ENCODE measurements around the gene MTURN.
"Not testable (repeated sequence)": the region's sequence is repeated elsewhere in the genome, so short reads cannot be mapped to it uniquely, and the experiment has no call there.

The MTURN gene

GRCh38 chr7:30134611-30135300, at the start of gene MTURN:
MTURN (plus strand) TSS chr7:30134986; CDS start chr7:30135137, 151 bp downstream.
- in situ Hi-C loops (cut with HindIII; ENCODE audit: low sequenced_read_pairs), result no loop called here

- in situ Hi-C loops (cut with HindIII; ENCODE audit: low sequenced_read_pairs), result no loop called here
These were observed 48.3 kb upstream of the MTURN start for GRCh38 chr7:30086529-30086928.

GRCh38 chr7:30087371-30087770, 47.4 kb upstream of the MTURN start:
- in situ Hi-C loops (cut with HindIII; ENCODE audit: low sequenced_read_pairs), result no loop called here

GRCh38 chr7:30088362-30088761, 46.4 kb upstream of the MTURN start:
- in situ Hi-C loops (cut with HindIII; ENCODE audit: low sequenced_read_pairs), result no loop called here

GRCh38 chr7:30090111-30090510, 44.7 kb upstream of the MTURN start:
- in situ Hi-C loops (cut with HindIII; ENCODE audit: low sequenced_read_pairs), result no loop called here

- in situ Hi-C loops (cut with HindIII; ENCODE audit: low sequenced_read_pairs), result no loop called here
These were observed 43.3 kb upstream of the MTURN start for GRCh38 chr7:30091491-30091912.

GRCh38 chr7:30091987-30092386, 42.8 kb upstream of the MTURN start:
- in situ Hi-C loops (cut with HindIII; ENCODE audit: low sequenced_read_pairs), result no loop called here

GRCh38 chr7:30093420-30093952, 41.3 kb upstream of the MTURN start:
- in situ Hi-C loops (cut with HindIII; ENCODE audit: low sequenced_read_pairs), result no loop called here

GRCh38 chr7:30098599-30098998, 36.2 kb upstream of the MTURN start:
- in situ Hi-C loops (cut with HindIII; ENCODE audit: low sequenced_read_pairs), result not testable (repeated sequence)

- in situ Hi-C loops (cut with HindIII; ENCODE audit: low sequenced_read_pairs), result no loop called here
These were observed 32.5 kb upstream of the MTURN start for GRCh38 chr7:30102281-30102680.

GRCh38 chr7:30104157-30104556, 30.6 kb upstream of the MTURN start:
- in situ Hi-C loops (cut with HindIII; ENCODE audit: low sequenced_read_pairs), result no loop called here

GRCh38 chr7:30112103-30112713, 22.6 kb upstream of the MTURN start:
- in situ Hi-C loops (cut with HindIII; ENCODE audit: low sequenced_read_pairs), result no loop called here

- in situ Hi-C loops (cut with HindIII; ENCODE audit: low sequenced_read_pairs), result no loop called here
These were observed 21.6 kb upstream of the MTURN start for GRCh38 chr7:30113144-30113543.

- in situ Hi-C loops (cut with HindIII; ENCODE audit: low sequenced_read_pairs), result no loop called here
These were observed 20.1 kb upstream of the MTURN start for GRCh38 chr7:30114536-30115238.

GRCh38 chr7:30115709-30116297, 19.0 kb upstream of the MTURN start:
- in situ Hi-C loops (cut with HindIII; ENCODE audit: low sequenced_read_pairs), result no loop called here

GRCh38 chr7:30116771-30117170, 18.0 kb upstream of the MTURN start:
- in situ Hi-C loops (cut with HindIII; ENCODE audit: low sequenced_read_pairs), result no loop called here

- in situ Hi-C loops (cut with HindIII; ENCODE audit: low sequenced_read_pairs), result no loop called here
These were observed 16.9 kb upstream of the MTURN start for GRCh38 chr7:30117896-30118295.

GRCh38 chr7:30119890-30120577, 14.8 kb upstream of the MTURN start:
- in situ Hi-C loops (cut with HindIII; ENCODE audit: low sequenced_read_pairs), result no loop called here

GRCh38 chr7:30133736-30134610, 813 bp upstream of the MTURN start:
- in situ Hi-C loops (cut with HindIII; ENCODE audit: low sequenced_read_pairs), result no loop called here

All from DLD1 (cell line).